SK-N-SH treated with all-trans-retinoic acid at 6 μM for 48 hours (cell line): ENCODE results near the gene TAT.

ENCODE experiments used
- ESRRG ChIP-seq: fragments of 250-450 bp; sonication (Bioruptor Pico); IDR thresholded peaks from 2 replicates; pipeline ENCODE4 v1.6.1; 2021; ENCODE audit warnings: mild to moderate bottlenecking
- GLIS3 ChIP-seq: fragments of 250-450 bp; sonication (Bioruptor Pico); IDR thresholded peaks from 2 replicates; pipeline ENCODE4 v1.5.0; 2020; ENCODE audit warnings: mild to moderate bottlenecking, moderate library complexity
- ISL1 ChIP-seq: fragments of 250-450 bp; sonication (Bioruptor Pico); IDR thresholded peaks from 2 replicates; pipeline ENCODE4 v2.1.2; 2022; ENCODE audit warnings: mild to moderate bottlenecking, moderate library complexity
- PPARA ChIP-seq: fragments of 250-450 bp; sonication (Bioruptor Pico); IDR thresholded peaks from 2 replicates; pipeline ENCODE4 v1.5.0; 2020; ENCODE audit warnings: mild to moderate bottlenecking, borderline replicate concordance
- RARB ChIP-seq: fragments of 250-450 bp; sonication (Bioruptor Pico); IDR thresholded peaks from 2 replicates; pipeline ENCODE4 v1.8.0; 2021; ENCODE audit warnings: mild to moderate bottlenecking, moderate library complexity
- TOX ChIP-seq: fragments of 250-450 bp; sonication (Bioruptor Pico); IDR thresholded peaks from 2 replicates; pipeline ENCODE4 v1.8.0; 2021; ENCODE audit warnings: mild to moderate bottlenecking, moderate library complexity, borderline replicate concordance
- TSHZ2 ChIP-seq: fragments of 250-450 bp; sonication (Bioruptor Pico); IDR thresholded peaks from 2 replicates; pipeline ENCODE4 v1.5.0; 2020; ENCODE audit warnings: mild to moderate bottlenecking, moderate library complexity
- ZC3H10 ChIP-seq: fragments of 250-450 bp; sonication (Bioruptor Pico); IDR thresholded peaks from 2 replicates; pipeline ENCODE4 v1.5.1; 2021; ENCODE audit warnings: mild to moderate bottlenecking, moderate library complexity
- ZFP30 ChIP-seq: fragments of 450-650 bp; formaldehyde crosslinking; IDR thresholded peaks from 2 replicates; pipeline ENCODE4 v1.5.0; 2022; ENCODE audit warnings: mild to moderate bottlenecking, moderate library complexity
- TF ChIP-seq, protein P1 (sequence below): fragments of 250-450 bp; sonication (Bioruptor Pico); IDR thresholded peaks from 2 replicates; pipeline ENCODE4 v1.8.0; 2020; ENCODE audit warnings: mild to moderate bottlenecking, moderate library complexity, borderline replicate concordance
- TF ChIP-seq, protein P2 (sequence below): fragments of 250-450 bp; sonication (Bioruptor Pico); IDR thresholded peaks from 2 replicates; pipeline ENCODE4 v1.5.1; 2020; ENCODE audit warnings: low read depth, mild to moderate bottlenecking, moderate library complexity

GRCh38 chr16:71594000-71594646, 17.2 kb upstream of the TAT start:
- TF ChIP-seq, protein P1, sequence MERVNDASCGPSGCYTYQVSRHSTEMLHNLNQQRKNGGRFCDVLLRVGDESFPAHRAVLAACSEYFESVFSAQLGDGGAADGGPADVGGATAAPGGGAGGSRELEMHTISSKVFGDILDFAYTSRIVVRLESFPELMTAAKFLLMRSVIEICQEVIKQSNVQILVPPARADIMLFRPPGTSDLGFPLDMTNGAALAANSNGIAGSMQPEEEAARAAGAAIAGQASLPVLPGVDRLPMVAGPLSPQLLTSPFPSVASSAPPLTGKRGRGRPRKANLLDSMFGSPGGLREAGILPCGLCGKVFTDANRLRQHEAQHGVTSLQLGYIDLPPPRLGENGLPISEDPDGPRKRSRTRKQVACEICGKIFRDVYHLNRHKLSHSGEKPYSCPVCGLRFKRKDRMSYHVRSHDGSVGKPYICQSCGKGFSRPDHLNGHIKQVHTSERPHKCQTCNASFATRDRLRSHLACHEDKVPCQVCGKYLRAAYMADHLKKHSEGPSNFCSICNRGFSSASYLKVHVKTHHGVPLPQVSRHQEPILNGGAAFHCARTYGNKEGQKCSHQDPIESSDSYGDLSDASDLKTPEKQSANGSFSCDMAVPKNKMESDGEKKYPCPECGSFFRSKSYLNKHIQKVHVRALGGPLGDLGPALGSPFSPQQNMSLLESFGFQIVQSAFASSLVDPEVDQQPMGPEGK, result no peak
- TF ChIP-seq RARB (CRISPR knock-in tag), result no peak
- no peak for TF ChIP-seq ZC3H10 (CRISPR knock-in tag)
- TF ChIP-seq TSHZ2, result no peak
- no peak for TF ChIP-seq PPARA
- TF ChIP-seq, protein P2, sequence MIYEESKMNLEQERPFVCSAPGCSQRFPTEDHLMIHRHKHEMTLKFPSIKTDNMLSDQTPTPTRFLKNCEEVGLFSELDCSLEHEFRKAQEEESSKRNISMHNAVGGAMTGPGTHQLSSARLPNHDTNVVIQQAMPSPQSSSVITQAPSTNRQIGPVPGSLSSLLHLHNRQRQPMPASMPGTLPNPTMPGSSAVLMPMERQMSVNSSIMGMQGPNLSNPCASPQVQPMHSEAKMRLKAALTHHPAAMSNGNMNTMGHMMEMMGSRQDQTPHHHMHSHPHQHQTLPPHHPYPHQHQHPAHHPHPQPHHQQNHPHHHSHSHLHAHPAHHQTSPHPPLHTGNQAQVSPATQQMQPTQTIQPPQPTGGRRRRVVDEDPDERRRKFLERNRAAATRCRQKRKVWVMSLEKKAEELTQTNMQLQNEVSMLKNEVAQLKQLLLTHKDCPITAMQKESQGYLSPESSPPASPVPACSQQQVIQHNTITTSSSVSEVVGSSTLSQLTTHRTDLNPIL (CRISPR knock-in tag), result no peak
- no peak for TF ChIP-seq GLIS3
- TF ChIP-seq ESRRG (CRISPR knock-in tag), result no peak
- no peak for TF ChIP-seq TOX (CRISPR knock-in tag)
- TF ChIP-seq ZFP30 (CRISPR knock-in tag), result no peak
- no peak for TF ChIP-seq ISL1
